GM19025 (cell line): Measurements from ENCODE around the gene NMT1.

ENCODE experiments used
- ATAC-seq: cut with Tn5 transposase; IDR thresholded peaks from one replicate; pipeline ENCODE4 v1.9.1; 2021; ENCODE audit warnings: mild to moderate bottlenecking, low read depth, moderate library complexity; ENCODE audit not compliant: unreplicated experiment

The NMT1 gene

GRCh38 chr17:45073414-45074070, 12.4 kb downstream of the NMT1 start:
- ATAC-seq = no peak

GRCh38 chr17:45077643-45078042, 16.5 kb downstream of the NMT1 start:
- no peak for ATAC-seq

- ATAC-seq = no peak
Measured at GRCh38 chr17:45081047-45081703, 20.1 kb downstream of the NMT1 start.

- no peak for ATAC-seq
Measured at GRCh38 chr17:45086391-45086790, 25.3 kb downstream of the NMT1 start.

- ATAC-seq = no peak
Measured at GRCh38 chr17:45086865-45087503, 25.9 kb downstream of the NMT1 start.

GRCh38 chr17:45087504-45087975, 26.4 kb downstream of the NMT1 start:
- ATAC-seq = no peak

GRCh38 chr17:45087978-45088377, 26.9 kb downstream of the NMT1 start:
- no peak for ATAC-seq

- no peak for ATAC-seq
Measured at GRCh38 chr17:45088741-45089140, 27.6 kb downstream of the NMT1 start.

GRCh38 chr17:45090711-45091110, 29.6 kb downstream of the NMT1 start:
- ATAC-seq = no peak

GRCh38 chr17:45091778-45092425, 30.8 kb downstream of the NMT1 start:
- ATAC-seq = no peak

GRCh38 chr17:45092911-45093430, 31.9 kb downstream of the NMT1 start:
- ATAC-seq = no peak

GRCh38 chr17:45093444-45094110, 32.5 kb downstream of the NMT1 start:
- ATAC-seq = no peak

- no peak for ATAC-seq
Measured at GRCh38 chr17:45096141-45096540, 35.0 kb downstream of the NMT1 start.

GRCh38 chr17:45096926-45097325, 35.8 kb downstream of the NMT1 start:
- ATAC-seq = no peak

GRCh38 chr17:45098081-45098868, 37.2 kb downstream of the NMT1 start:
- ATAC-seq = no peak

- ATAC-seq = no peak
Measured at GRCh38 chr17:45098869-45099616, 37.9 kb downstream of the NMT1 start.

GRCh38 chr17:45101546-45101882, 40.4 kb downstream of the NMT1 start:
- no peak for ATAC-seq

GRCh38 chr17:45101883-45102811, 41.0 kb downstream of the NMT1 start:
- no peak for ATAC-seq
